Stimulated activated CD8-positive, alpha-beta memory T cell treated with anti-CD3 and anti-CD28 coated beads, Interleukin-4, amount 100 ng/mL, for 48 hours (primary cell): Measurements from ENCODE around the gene NCF4.

ENCODE experiments used
- DNase-seq: peaks from one replicate; pipeline ENCODE4 v3.0.0-alpha.2; 2020

Gene NCF4

DNA sequence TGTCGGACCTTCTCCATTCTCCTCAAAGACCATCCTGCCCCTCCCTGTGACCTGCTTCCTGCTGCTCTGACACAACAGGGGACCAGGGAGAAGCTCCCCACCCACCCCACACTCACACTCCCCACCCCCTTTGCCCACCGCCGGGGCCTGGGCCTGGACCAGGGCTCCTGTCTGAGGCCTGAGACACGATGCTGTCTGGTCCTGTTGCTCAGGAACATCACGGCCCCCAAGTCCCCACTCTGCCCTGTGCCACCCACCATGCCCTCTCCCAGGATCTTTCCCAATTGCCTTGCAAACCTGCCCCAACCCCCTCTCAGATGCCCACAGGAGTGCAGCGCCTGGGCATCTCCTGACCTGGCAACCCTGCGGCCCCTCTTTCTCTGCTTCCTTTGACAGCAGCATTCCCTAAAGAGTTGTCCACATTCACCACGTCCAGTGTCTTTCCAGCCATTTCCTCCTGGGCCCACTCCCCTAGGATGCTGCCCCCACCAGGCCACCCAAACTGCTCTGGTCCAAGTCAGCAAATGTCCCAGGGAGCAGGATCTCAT lies 63.4 kb downstream of the NCF4 start:
- no peak for DNase-seq

DNA sequence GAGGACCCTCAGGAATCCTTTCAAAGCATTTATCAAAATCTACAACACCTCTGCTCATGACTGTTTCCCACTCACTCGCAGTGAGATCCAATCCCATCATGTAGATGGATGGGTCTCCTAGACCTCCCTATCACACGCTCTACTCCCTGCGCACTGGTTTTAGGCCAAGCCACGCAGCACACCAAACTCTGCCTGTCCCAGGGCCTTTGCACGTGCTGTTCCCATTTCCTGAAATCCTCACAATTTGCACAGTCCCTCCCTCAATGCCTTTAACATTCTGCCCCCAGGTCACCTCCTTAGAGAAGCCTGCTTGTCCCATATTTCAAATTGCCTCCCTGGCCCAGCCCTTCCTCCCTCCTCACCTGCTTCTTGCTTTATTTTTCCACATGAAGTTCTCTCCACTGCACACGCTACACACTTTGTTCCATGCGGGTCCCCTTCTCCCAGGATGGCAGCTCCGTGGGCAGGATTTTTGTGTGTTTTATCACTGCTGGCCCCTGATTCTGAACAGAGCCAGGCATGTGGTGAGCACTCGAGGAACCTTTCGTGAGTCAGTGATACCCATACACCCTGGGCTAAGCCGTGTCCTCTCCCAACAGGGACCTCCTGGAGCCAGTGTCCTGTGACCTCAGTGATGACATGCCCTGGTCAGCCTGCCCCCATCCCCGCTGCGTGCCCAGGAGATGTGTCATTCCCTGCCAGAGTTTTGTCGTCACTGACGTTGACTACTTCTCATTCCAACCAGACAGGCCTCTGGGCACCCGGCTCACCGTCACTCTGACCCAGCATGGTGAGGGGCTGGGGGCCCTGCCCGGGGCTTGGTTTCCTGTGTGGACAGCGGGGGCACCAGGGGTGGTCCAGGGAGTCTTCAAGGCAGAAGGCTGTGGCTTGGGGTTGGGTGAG lies 64.8 kb downstream of the NCF4 start:
- DNase-seq: no peak

DNA sequence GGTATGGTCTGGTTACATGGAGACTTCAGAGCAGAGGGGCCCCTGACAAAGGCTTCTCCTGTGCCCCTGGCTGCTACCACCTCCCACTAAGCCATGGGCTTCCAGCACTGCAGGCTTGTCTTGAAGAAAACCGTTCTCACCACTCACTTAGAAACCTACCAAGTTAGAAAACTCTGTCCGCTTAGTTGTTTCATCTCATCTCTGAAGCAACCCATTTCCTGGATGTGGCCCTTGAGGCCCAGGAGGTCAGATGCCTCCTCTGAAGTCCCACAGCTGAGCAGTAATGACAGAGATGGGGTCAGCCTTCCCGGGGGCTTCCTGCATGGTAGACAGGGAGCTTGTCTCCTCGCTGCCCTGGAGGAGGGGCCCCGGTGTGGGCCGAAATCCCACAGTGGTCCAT lies 65.5 kb downstream of the NCF4 start:
- DNase-seq: no peak

DNA sequence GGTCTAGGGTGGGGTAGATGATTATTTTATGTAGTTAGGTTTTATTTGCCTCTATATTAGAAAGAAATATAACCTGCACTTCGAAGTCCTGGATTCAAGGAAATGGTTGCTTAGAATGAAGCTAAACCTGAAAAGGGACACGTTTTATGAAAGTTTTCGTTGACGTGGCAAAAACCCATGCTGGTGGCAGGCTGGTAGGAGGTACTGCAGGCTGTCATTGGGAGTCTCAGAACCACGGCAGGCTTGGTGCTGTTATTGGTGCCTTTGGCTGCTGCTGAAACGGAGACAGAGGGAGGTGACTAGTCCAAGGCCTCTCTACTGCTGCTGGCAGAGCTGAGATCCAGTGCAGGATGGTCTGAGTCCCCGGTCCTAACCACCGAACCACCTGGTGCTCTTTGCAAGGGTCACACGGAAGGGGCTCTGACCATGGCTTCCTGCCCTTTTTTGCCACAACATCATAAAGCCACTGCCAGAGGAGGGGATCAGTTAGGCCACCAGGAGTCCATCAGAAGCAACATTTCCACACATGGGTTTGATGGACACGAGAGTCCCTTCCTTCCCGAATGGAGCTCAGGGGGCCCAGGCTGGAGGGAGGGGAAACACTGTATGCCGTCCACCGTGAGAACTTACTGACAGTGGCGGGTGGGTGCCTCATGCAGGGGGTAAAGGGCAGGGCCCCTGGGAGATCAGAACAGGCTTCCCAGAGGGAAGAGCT lies 66.1 kb downstream of the NCF4 start:
- DNase-seq: no peak
